Measurements from ENCODE around the gene GLP2R. TPM values are rescaled to one million over a fixed set of nuclear protein-coding genes. Genes with fewer than 3 reads are reported as not detected.

Gene GLP2R
- total and polyA plus RNA-seq, 2 experiments from 2014 or later, result not detected

DNA sequence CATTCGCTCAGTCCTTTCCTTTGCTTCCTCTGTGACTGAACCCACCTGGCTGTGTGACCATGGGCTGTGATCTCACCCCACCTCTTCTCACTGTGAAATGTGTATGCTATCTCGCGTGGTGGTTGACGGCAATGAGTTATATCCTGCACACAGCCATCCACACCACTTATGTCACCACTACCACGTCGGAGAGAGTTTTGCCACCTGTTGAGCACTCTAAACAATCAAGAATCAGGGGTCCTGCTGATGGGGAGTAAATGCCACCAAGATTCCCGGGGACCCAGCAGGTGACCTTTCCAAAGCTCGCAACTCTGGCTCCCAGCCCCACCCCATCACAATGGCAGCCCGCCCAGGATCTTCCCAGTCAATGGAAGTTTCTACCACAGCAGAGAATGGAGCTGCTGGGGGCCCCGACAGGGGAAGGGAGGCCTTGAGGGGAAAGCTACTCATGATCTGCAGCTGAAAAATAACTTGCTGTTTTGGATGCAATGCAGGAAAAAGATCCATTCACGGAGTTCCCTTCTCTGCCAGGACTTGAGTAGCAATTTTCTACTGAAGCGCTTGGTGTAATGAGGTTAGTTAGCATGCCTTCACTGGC is 105.5 kb downstream of the GLP2R start:
- no peak for DNase-seq (ENCODE audit: low spot score)
- Mint-ChIP-seq H3K27me3 (ENCODE audit: insufficient read depth, low read depth, poor library complexity) (peaks cover 6% of the 10 kb centered on the region), H3K27ac (no peak overlapping the region), H3K4me1 (peaks cover 15% of the 10 kb centered on the region; the same call in 2 of the 3 replicates), H3K4me3 (no peak overlapping the region), H3K36me3 (ENCODE audit: low read depth) (no peaks in the 10 kb centered on the region), H3K9me3 (no peaks in the 10 kb centered on the region)
- Histone ChIP-seq H3F3A (replicated peaks; ENCODE audit: low read depth) (no peaks in the 10 kb centered on the region), H3K36me3 (ENCODE audit: insufficient read depth) (no peaks in the 10 kb centered on the region), H3K79me2 (replicated peaks; ENCODE audit: insufficient read depth) (no peaks in the 10 kb centered on the region), H3K4me2 (no peak overlapping the region), H3K27me3 (ENCODE audit: insufficient read depth) (no peaks in the 10 kb centered on the region), H3K9me2 (ENCODE audit: insufficient read depth) (no peaks in the 10 kb centered on the region), H3K27ac (ENCODE audit: low read depth) (no peak overlapping the region), H2AFZ (no peak overlapping the region), H3K4me1 (ENCODE audit: insufficient read depth) (no peaks in the 10 kb centered on the region), H4K20me1 (replicated peaks; ENCODE audit: insufficient read depth) (no peaks in the 10 kb centered on the region), H3K4me3 (no peak overlapping the region)
- no peak for ATAC-seq
- TF ChIP-seq CTCF (conservative IDR thresholded peaks at IDR 0.05; ENCODE audit: low read depth in 2 of 2), result no peak
- no peak for TF ChIP-seq CREB1 (CRISPR knock-in tag; IDR thresholded peaks at IDR 0.05; ENCODE audit: low read depth)
- TF ChIP-seq EZH2 (IDR thresholded peaks at IDR 0.05; ENCODE audit: low read depth, unreplicated experiment), result no peak
- no peak for TF ChIP-seq ZNF331 (CRISPR knock-in tag; IDR thresholded peaks at IDR 0.05; ENCODE audit: low read depth)
- TF ChIP-seq, protein P1, sequence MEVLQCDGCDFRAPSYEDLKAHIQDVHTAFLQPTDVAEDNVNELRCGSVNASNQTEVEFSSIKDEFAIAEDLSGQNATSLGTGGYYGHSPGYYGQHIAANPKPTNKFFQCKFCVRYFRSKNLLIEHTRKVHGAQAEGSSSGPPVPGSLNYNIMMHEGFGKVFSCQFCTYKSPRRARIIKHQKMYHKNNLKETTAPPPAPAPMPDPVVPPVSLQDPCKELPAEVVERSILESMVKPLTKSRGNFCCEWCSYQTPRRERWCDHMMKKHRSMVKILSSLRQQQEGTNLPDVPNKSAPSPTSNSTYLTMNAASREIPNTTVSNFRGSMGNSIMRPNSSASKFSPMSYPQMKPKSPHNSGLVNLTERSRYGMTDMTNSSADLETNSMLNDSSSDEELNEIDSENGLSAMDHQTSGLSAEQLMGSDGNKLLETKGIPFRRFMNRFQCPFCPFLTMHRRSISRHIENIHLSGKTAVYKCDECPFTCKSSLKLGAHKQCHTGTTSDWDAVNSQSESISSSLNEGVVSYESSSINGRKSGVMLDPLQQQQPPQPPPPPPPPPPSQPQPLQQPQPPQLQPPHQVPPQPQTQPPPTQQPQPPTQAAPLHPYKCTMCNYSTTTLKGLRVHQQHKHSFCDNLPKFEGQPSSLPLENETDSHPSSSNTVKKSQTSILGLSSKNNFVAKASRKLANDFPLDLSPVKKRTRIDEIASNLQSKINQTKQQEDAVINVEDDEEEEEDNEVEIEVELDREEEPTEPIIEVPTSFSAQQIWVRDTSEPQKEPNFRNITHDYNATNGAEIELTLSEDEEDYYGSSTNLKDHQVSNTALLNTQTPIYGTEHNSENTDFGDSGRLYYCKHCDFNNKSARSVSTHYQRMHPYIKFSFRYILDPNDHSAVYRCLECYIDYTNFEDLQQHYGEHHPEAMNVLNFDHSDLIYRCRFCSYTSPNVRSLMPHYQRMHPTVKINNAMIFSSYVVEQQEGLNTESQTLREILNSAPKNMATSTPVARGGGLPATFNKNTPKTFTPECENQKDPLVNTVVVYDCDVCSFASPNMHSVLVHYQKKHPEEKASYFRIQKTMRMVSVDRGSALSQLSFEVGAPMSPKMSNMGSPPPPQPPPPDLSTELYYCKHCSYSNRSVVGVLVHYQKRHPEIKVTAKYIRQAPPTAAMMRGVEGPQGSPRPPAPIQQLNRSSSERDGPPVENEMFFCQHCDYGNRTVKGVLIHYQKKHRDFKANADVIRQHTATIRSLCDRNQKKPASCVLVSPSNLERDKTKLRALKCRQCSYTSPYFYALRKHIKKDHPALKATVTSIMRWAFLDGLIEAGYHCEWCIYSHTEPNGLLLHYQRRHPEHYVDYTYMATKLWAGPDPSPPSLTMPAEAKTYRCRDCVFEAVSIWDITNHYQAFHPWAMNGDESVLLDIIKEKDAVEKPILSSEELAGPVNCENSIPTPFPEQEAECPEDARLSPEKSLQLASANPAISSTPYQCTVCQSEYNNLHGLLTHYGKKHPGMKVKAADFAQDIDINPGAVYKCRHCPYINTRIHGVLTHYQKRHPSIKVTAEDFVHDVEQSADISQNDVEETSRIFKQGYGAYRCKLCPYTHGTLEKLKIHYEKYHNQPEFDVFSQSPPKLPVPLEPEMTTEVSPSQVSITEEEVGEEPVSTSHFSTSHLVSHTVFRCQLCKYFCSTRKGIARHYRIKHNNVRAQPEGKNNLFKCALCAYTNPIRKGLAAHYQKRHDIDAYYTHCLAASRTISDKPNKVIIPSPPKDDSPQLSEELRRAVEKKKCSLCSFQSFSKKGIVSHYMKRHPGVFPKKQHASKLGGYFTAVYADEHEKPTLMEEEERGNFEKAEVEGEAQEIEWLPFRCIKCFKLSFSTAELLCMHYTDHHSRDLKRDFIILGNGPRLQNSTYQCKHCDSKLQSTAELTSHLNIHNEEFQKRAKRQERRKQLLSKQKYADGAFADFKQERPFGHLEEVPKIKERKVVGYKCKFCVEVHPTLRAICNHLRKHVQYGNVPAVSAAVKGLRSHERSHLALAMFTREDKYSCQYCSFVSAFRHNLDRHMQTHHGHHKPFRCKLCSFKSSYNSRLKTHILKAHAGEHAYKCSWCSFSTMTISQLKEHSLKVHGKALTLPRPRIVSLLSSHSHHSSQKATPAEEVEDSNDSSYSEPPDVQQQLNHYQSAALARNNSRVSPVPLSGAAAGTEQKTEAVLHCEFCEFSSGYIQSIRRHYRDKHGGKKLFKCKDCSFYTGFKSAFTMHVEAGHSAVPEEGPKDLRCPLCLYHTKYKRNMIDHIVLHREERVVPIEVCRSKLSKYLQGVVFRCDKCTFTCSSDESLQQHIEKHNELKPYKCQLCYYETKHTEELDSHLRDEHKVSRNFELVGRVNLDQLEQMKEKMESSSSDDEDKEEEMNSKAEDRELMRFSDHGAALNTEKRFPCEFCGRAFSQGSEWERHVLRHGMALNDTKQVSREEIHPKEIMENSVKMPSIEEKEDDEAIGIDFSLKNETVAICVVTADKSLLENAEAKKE (CRISPR knock-in tag; IDR thresholded peaks at IDR 0.05), result no peak
- TF ChIP-seq ZNF114 (CRISPR knock-in tag; IDR thresholded peaks at IDR 0.05), result no peak
- TF ChIP-seq REST (IDR thresholded peaks at IDR 0.05; ENCODE audit: unreplicated experiment), result no peak
- no peak for TF ChIP-seq NANOG (IDR thresholded peaks at IDR 0.05; ENCODE audit: borderline replicate concordance)
- no peak for TF ChIP-seq EZH2phosphoT487 (IDR thresholded peaks at IDR 0.05; ENCODE audit: unreplicated experiment)
- no peak for TF ChIP-seq JUNB (IDR thresholded peaks at IDR 0.05; ENCODE audit: unreplicated experiment)
- TF ChIP-seq, protein P2, sequence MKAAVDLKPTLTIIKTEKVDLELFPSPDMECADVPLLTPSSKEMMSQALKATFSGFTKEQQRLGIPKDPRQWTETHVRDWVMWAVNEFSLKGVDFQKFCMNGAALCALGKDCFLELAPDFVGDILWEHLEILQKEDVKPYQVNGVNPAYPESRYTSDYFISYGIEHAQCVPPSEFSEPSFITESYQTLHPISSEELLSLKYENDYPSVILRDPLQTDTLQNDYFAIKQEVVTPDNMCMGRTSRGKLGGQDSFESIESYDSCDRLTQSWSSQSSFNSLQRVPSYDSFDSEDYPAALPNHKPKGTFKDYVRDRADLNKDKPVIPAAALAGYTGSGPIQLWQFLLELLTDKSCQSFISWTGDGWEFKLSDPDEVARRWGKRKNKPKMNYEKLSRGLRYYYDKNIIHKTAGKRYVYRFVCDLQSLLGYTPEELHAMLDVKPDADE (IDR thresholded peaks at IDR 0.05), result no peak
- no peak for TF ChIP-seq POLR2AphosphoS5 (IDR thresholded peaks at IDR 0.05; ENCODE audit: low read depth)
- TF ChIP-seq STAT1 (IDR thresholded peaks at IDR 0.05; ENCODE audit: unreplicated experiment), result no peak
